Skeletal muscle satellite cell (primary cell): Measurements from ENCODE around the gene OR2T34. TPM values are rescaled to one million over a fixed set of nuclear protein-coding genes. Genes with fewer than 3 reads are reported as not detected.
"Not testable (repeated sequence)": the region's sequence is repeated elsewhere in the genome, so short reads cannot be mapped to it uniquely, and the experiment has no call there.

ENCODE experiments used
- H3K27me3 ChIP-seq: 2 replicates; pipeline ENCODE4 v1.7.0; 2013; ENCODE audit warnings: low read length; ENCODE audit not compliant: control insufficient read depth, insufficient read depth
- H3K36me3 ChIP-seq: 2 replicates; pipeline ENCODE4 v1.7.0; 2013; ENCODE audit warnings: mild to moderate bottlenecking, control low read depth, low read length; ENCODE audit not compliant: insufficient read depth
- H3K4me1 ChIP-seq: 2 replicates; pipeline ENCODE4 v1.7.0; 2013; ENCODE audit warnings: low read length; ENCODE audit not compliant: control insufficient read depth, insufficient read depth
- H3K4me2 ChIP-seq: 2 replicates; pipeline ENCODE4 v1.7.0; 2013; ENCODE audit warnings: mild to moderate bottlenecking, low read length
- H3K4me3 ChIP-seq: 2 replicates; pipeline ENCODE4 v1.7.0; 2013; ENCODE audit warnings: low read length
- H3K9ac ChIP-seq: 2 replicates; pipeline ENCODE4 v1.7.0; 2013; ENCODE audit warnings: mild to moderate bottlenecking, low read depth, low read length, moderate library complexity
- H3K9me3 ChIP-seq: replicated peaks from 2 replicates; pipeline ENCODE4 v1.7.0; 2013; ENCODE audit warnings: mild to moderate bottlenecking, control low read depth, low read length
- total RNA-seq: library from RNA; depleted of rRNA; stranded (reverse); fragments of >200 nt; gene quantifications from 2 replicates; pipeline ENCODE4 v1.2.3, GENCODE V29; 2012; rRNA removed

The OR2T34 gene, protein sequence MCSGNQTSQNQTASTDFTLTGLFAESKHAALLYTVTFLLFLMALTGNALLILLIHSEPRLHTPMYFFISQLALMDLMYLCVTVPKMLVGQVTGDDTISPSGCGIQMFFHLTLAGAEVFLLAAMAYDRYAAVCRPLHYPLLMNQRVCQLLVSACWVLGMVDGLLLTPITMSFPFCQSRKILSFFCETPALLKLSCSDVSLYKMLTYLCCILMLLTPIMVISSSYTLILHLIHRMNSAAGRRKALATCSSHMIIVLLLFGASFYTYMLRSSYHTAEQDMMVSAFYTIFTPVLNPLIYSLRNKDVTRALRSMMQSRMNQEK
- total RNA-seq, result not detected in 2 replicates

GRCh38 chr1:248574657-248575056 lies at the start of gene OR2T34:
TSS of gene OR2T34 (minus strand) at chr1:248574757. CDS start at chr1:248574757, 0 bp downstream.
- not testable (repeated sequence) for H3K27me3 ChIP-seq, H3K9me3 ChIP-seq, H3K4me1 ChIP-seq, H3K4me2 ChIP-seq, H3K36me3 ChIP-seq, H3K4me3 ChIP-seq, H3K9ac ChIP-seq

DNA sequence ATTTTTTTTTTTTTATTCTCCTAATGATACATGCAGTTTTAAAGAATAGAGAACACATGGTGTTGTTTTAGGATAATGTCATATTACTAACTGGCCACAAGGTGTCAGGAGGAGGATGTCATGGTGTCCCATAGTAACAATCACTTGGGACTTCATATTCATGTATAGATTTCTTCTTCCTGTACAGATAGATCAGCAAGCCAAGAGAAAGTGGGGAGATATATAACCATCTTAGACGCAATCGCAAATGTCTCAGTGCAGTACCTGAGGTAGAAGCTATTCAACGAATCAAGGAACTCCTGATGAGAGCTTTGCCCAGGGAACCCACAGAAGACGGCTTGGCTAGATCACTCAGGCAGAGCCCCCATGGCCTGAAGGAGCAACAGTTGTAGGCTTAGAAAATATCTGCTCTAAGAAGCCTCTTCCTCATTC lies 48.0 kb upstream of the OR2T34 start:
- Histone ChIP-seq H3K4me2 (no peak overlapping the region), H3K4me3 (no peak overlapping the region), H3K9me3 (no peaks in the 10 kb centered on the region), H3K9ac (no peak overlapping the region), H3K4me1 (no peaks in the 10 kb centered on the region), H3K36me3 (no peaks in the 10 kb centered on the region), H3K27me3 (no peaks in the 10 kb centered on the region)

- Histone ChIP-seq H3K4me3 (no peak overlapping the region), H3K9ac (no peak overlapping the region), H3K27me3 (no peaks in the 10 kb centered on the region), H3K36me3 (no peaks in the 10 kb centered on the region), H3K4me1 (no peaks in the 10 kb centered on the region), H3K4me2 (no peak overlapping the region), H3K9me3 (no peaks in the 10 kb centered on the region)
Observed at GRCh38 chr1:248621770-248622169, 47.2 kb upstream of the OR2T34 start.

DNA sequence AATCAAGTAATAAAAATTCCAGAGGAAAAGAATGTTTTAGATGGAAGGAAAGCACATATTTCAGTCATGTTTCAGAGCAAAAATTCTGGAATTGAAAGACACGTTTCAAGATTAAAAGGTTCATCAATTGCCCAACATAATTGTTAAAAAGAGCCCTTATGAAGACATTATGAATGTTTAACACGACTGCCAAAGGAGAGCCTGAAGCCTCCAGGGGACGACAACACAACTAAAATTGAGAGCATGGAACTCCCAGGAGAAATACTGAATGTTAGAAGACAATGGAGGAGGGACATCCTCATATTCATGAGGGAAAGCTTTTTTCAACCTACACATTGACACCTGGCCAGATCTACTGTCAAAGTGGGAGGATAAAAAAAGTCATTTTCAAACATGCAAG lies 44.3 kb upstream of the OR2T34 start:
- Histone ChIP-seq H3K9me3 (no peaks in the 10 kb centered on the region), H3K36me3 (no peaks in the 10 kb centered on the region), H3K4me2 (no peak overlapping the region), H3K4me1 (no peaks in the 10 kb centered on the region), H3K4me3 (no peak overlapping the region), H3K27me3 (no peaks in the 10 kb centered on the region), H3K9ac (no peak overlapping the region)

- Histone ChIP-seq H3K4me3 (no peak overlapping the region), H3K4me1 (no peaks in the 10 kb centered on the region), H3K27me3 (no peaks in the 10 kb centered on the region), H3K9ac (no peak overlapping the region), H3K9me3 (no peaks in the 10 kb centered on the region), H3K4me2 (no peak overlapping the region), H3K36me3 (no peaks in the 10 kb centered on the region)
Observed at GRCh38 chr1:248618119-248618518, 43.6 kb upstream of the OR2T34 start.

DNA sequence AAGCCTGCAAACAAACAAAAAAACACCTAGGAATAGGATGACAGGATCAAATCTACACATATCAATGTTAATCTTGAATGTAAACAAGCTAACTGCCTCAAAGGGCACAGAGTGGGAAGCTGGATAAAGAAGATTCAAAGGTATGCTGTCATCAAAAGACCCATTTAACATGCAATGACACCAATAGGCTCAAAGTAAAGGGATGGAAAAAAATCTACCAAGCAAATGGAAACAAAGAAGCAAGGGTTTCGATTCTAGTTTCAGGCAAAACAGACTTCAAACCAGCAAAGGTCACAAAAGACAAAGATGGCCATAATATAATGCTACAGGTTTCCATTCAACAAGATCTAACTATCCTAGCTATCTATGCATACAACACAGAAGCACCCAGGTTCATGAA lies 39.2 kb upstream of the OR2T34 start:
- Histone ChIP-seq H3K4me1 (no peaks in the 10 kb centered on the region), H3K9me3 (no peaks in the 10 kb centered on the region), H3K36me3 (no peaks in the 10 kb centered on the region), H3K4me3 (no peak overlapping the region), H3K27me3 (no peaks in the 10 kb centered on the region), H3K9ac (no peak overlapping the region), H3K4me2 (no peak overlapping the region)

- no peak overlapping the region for H3K9ac ChIP-seq
- no peaks in the 10 kb centered on the region for H3K27me3 ChIP-seq
- H3K4me2 ChIP-seq, result no peak overlapping the region
- H3K36me3 ChIP-seq, result no peaks in the 10 kb centered on the region
- H3K4me3 ChIP-seq, result no peak overlapping the region
- no peaks in the 10 kb centered on the region for H3K4me1 ChIP-seq
- no peaks in the 10 kb centered on the region for H3K9me3 ChIP-seq
Observed at GRCh38 chr1:248611883-248612414, 37.4 kb upstream of the OR2T34 start.

- Histone ChIP-seq H3K27me3 (no peaks in the 10 kb centered on the region), H3K4me3 (no peak overlapping the region), H3K4me1 (no peaks in the 10 kb centered on the region), H3K9me3 (no peaks in the 10 kb centered on the region), H3K36me3 (no peaks in the 10 kb centered on the region), H3K9ac (no peak overlapping the region), H3K4me2 (no peak overlapping the region)
Observed at GRCh38 chr1:248610301-248610700, 35.7 kb upstream of the OR2T34 start.

GRCh38 chr1:248599396-248599795 lies 24.8 kb upstream of the OR2T34 start:
- Histone ChIP-seq H3K4me3 (no peak overlapping the region), H3K9ac (no peak overlapping the region), H3K4me2 (no peak overlapping the region), H3K4me1 (no peaks in the 10 kb centered on the region), H3K9me3 (no peaks in the 10 kb centered on the region), H3K36me3 (no peaks in the 10 kb centered on the region), H3K27me3 (no peaks in the 10 kb centered on the region)

GRCh38 chr1:248597589-248597988 lies 23.0 kb upstream of the OR2T34 start, which contains the start of gene OR2T10:
TSS of gene OR2T10 (minus strand) at chr1:248597700. CDS start at chr1:248593768, 3,932 bp downstream.
- H3K9ac ChIP-seq, result no peak within 1 kb of the TSS
- no peaks in the 10 kb centered on the region for H3K4me1 ChIP-seq
- no peaks in the 10 kb centered on the region for H3K36me3 ChIP-seq
- H3K9me3 ChIP-seq, result no peaks in the 10 kb centered on the region
- H3K4me3 ChIP-seq, result no peak within 1 kb of the TSS
- H3K4me2 ChIP-seq, result no peak within 1 kb of the TSS
- no peaks in the 10 kb centered on the region for H3K27me3 ChIP-seq

- Histone ChIP-seq H3K36me3 (no peaks in the 10 kb centered on the region), H3K4me2 (no peak overlapping the region), H3K9me3 (no peaks in the 10 kb centered on the region), H3K27me3 (no peaks in the 10 kb centered on the region), H3K4me1 (no peaks in the 10 kb centered on the region), H3K4me3 (no peak overlapping the region), H3K9ac (no peak overlapping the region)
Observed at GRCh38 chr1:248596615-248597014, 22.1 kb upstream of the OR2T34 start.

- Histone ChIP-seq H3K4me3 (no peak overlapping the region), H3K4me1 (no peaks in the 10 kb centered on the region), H3K36me3 (no peaks in the 10 kb centered on the region), H3K9me3 (no peaks in the 10 kb centered on the region), H3K9ac (no peak overlapping the region), H3K4me2 (no peak overlapping the region), H3K27me3 (no peaks in the 10 kb centered on the region)
Observed at GRCh38 chr1:248593226-248593625, 18.7 kb upstream of the OR2T34 start.
